ENCODE measurements around the gene MAP3K14.
"Not testable (repeated sequence)": the region's sequence is repeated elsewhere in the genome, so short reads cannot be mapped to it uniquely, and the experiment has no call there.

The MAP3K14 gene

DNA sequence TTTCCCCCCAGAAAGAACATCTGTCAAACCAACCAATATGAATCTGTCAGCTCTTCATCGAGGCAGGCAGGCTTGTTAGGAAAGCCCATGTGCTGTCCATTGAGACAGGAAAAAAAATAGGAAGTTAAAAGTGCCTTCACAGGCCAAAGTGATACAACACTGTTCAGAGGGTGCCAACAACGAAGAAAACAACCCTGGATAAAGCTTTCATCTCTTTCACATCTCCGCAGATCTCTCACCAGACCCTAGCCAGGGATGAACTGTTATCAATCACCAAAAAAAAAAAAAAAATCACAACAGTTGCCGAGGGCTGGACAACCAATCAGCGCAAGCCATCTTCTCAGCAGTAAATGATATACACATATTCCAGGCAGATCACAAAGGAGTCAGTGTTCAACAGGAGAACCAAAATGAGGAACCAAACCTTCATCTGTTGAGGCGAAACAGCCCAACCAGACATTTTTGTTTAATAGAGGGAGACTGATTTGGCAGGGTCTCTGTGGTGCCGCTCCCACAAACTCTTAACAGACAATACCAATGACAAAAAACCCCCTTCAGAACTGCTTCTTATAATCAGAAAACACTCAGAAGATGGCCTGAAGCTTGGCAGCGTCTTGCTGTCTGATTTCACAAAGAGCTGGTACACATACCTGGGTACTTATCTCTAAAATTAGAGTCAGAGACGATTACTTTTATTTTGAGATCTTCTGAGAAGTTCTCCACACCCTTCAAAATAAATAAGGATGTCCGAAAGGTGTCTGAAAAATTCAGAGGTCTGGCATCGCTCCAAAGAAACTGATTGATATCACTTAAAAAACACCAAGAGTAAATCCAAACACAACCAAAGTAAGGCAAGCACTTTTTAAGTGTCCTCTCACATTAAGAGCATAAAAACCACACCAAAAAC, 1.8 kb downstream of the MAP3K14 start:
- DNase-seq, result peak in 1 of 2 experiments; percentile 47

DNA sequence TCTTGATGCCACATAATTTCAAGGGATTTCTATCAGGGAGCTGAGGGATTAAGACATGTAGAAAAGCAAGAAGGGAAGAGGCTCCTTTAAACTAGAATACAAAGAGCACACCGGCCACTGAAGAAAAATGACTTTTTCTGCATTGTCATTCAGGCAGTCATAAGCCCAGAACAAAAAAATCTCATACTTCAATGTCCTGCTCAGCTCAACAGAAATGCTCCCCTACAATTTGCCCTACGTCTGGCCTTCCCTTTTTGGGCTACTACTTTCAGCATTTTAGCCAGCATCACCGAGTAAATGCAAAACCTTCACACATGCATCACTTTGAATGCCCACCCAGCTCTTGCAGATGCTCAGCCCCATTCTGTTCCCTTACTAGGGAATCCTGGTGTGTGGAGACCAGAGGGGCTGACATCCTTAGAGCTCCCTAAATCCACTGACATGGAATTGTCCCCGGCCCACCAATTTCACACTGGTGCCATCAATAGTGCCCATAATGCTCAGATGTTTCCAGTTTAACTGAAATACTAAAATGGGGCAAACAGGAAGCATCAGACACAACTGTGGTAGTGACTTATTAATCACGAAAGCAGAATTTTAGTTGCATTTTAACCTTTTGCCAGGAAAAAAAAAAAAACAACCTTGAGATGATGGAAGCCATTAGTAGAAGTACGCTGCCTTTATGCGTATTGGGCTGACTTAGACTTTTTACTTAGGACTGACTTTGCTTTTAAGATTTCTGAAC, 2.7 kb downstream of the MAP3K14 start:
- DNase-seq, result no peak

- no peak for DNase-seq
Measured at GRCh38 chr17:45313421-45313771, 3.4 kb downstream of the MAP3K14 start.

DNA sequence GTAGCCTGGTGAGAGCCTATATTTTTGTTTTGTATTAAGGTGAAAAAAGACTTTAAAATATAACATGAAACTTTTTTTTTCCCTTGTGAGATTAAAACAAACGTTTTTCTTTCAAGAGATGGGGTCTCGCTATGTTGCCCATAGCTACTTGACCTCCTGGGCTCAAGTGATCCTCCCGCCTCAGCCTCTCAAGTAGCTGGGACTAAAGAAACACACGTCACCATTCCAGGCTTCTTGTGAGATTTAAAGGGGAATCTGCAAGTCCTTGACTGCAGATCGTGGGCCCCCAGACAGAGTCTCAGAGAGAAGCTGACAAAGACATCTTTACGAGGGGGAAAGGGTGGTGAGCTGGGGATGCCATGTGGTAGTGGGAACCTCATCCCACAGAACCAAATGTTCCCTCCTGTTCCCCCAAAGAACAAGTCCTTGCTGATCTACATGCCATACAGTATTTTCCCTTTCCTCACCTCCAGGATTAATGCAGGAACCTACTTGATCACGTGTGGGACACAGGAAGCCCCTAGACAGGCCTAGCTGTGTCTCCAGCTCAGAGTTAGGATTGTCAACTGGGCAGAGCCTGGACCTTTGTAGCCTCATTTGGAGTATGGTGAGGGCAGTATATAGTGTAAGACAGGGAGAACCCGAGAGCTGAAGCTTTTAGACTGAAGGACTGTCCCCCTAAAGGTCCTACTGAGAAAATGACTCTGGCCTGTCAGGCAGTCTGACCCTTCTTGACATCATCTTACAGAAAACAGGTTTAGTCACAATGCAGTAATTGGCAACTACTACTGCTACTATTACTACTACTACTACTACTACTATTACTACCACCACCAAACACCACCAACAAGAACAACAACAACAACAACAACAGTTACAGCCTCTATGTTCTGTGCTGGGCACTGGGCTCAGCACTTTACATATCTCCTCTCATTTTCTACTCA, 4.1 kb downstream of the MAP3K14 start:
- DNase-seq, result peak in 1 of 2 experiments; percentile 19

- DNase-seq, result peak in 1 of 2 experiments; percentile 23
Measured at GRCh38 chr17:45311760-45312476, 4.9 kb downstream of the MAP3K14 start.

- DNase-seq, result no peak
Measured at GRCh38 chr17:45311401-45311759, 5.4 kb downstream of the MAP3K14 start.

GRCh38 chr17:45310380-45311324, 6.2 kb downstream of the MAP3K14 start:
- no peak for DNase-seq

- DNase-seq, result no peak
Measured at GRCh38 chr17:45309400-45309799, 7.4 kb downstream of the MAP3K14 start.

DNA sequence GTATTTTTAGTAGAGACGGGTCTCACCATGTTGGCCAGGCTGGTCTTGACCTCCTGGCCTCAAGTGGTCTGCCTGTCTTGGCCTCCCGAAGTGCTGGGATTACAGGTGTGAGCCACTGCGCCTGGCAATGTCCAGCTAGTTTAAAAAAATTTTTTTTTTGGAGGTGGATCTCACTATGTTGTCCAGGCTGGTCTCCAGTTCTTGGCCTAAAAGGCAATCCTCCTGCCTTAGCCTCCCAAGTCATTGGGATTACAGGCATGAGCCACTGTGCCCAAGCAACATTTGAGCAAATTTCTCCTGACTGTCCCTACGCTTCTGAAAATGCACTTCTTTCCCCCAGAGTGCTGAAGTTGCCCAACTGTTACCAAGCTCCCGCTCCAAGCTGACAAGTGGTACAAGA, 8.0 kb downstream of the MAP3K14 start:
- DNase-seq, result no peak

- DNase-seq, result no peak
Measured at GRCh38 chr17:45308016-45308365, 8.8 kb downstream of the MAP3K14 start.

GRCh38 chr17:45307290-45308015, 9.4 kb downstream of the MAP3K14 start:
- peak in 1 of 2 experiments; percentile 59 for DNase-seq

DNA sequence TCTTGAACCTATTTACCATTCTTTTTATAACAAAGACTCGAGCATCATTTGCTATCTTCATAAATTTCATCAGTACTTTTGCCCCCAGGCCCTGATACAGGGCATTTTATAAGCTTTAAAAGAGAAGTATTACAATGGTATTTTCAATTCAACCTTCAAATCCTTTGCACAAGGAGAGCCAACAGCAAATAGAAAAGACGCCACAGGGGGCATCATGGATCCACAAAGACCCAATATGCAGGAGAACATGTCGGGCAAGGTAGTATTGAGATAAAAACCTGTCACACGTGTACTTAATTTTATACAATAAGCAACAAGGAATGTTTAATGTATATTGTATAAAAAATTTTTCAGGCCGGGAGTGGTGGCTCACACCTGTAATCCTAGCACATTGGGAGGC, 10.2 kb downstream of the MAP3K14 start:
- no peak for DNase-seq

- DNase-seq, result no peak
Measured at GRCh38 chr17:45306094-45306493, 10.7 kb downstream of the MAP3K14 start.

GRCh38 chr17:45305530-45306087, 11.2 kb downstream of the MAP3K14 start:
- no peak for DNase-seq

DNA sequence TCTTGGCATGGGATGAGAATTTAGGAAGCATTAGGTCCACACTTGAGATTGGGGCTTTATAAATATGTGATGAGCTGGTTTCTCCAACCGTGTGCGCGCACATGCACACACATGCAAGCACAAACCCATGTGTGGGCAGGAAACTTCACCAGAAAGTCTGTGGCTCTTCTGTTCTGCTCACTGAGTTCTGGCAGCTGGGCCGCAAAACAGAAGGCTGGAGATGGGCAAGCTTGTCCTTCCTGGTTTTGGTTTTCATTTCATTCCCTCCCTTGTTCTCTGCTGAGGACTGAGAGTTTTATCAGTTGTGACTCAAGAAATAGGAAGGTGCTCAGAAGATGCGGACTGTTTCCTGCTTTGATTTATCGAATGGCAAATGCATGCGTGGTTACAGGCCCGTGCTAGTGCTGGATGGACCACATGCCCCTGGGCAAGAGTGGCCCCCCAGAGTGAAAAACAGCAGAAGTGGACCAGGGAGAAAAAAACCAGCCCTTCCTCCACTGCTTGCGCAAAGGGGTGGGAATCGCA, 14.1 kb downstream of the MAP3K14 start:
- peak in 1 of 2 experiments; percentile 62 for DNase-seq

DNA sequence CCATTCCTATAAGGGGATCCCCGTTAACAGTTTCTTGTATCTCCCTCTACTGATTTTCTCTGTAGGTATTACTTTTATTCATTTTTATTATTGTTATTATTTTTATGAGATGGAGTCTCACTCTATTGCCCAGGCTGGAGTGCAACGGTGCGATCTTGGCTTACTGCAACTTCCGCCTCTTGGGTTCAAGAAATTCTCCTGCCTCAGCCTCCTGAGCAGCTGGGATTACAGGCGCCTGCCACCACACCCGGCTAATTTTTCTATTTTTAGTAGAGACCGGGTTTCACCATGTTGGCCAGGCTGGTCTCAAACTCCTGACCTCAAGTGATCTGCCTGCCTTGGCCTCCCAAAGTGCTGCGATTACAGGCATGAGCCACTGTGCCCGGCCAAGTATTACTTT, 14.6 kb downstream of the MAP3K14 start:
- not testable (repeated sequence) for DNase-seq

- no peak for DNase-seq
Measured at GRCh38 chr17:45301674-45302073, 15.1 kb downstream of the MAP3K14 start.

DNA sequence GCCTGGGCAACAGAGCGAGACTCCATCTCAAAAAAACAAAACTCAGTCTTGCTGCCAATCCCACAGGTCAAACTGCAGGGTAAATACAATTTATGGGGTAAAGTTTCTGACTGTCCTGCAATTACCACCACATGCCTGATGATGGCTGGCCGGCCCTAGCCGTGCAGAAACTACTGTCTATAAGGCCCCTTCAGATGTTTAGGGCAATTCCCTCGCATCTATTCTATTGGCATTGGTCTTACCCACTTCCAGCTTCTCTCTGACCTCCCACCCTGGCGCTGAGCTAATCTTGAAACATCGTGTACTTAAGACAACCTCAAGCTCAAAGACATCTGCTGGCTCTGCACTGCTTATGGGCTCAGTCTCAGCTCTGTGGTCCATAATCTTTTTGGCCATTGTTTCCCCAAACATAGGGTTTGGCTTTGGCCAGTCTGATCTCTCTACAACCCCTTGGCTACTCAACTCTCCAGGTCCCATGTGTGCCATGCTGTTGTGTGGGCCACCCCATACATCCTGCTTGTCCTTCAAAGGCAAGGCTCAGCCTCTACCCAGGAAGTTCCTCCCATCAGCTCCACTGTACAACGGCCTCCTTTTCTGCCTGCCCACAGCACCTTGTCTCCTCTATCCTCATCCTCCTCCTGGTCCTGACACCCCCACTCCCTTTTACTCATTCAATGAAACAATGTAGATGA, 16.6 kb downstream of the MAP3K14 start:
- no peak for DNase-seq

GRCh38 chr17:45299361-45299760, 17.5 kb downstream of the MAP3K14 start:
- no peak for DNase-seq

Data from SW 1271 (cell line).